Esophagus muscularis mucosa (tissue), 3 donors: Measurements from ENCODE around the gene INPP4B.

Source experiments
- EP300 ChIP-seq: sonication (generic); formaldehyde crosslinking; IDR thresholded peaks from one replicate; pipeline ENCODE4 v1.6.1; 2017; ENCODE audit warnings: antibody characterized with exemption
- TF ChIP-seq, protein P1 (sequence below), 3 experiments: fragments of 200-600 bp in 2 of 3; fragments of 450-650 bp in 1 of 3; sonication (generic) in 2 of 3; IDR thresholded peaks; one replicate each; pipeline ENCODE4 v1.5.1; 2017 to 2019; ENCODE audit warnings: antibody characterized with exemption in 3 of 3, mild to moderate bottlenecking in 2 of 3, moderate library complexity in 1 of 3

DNA sequence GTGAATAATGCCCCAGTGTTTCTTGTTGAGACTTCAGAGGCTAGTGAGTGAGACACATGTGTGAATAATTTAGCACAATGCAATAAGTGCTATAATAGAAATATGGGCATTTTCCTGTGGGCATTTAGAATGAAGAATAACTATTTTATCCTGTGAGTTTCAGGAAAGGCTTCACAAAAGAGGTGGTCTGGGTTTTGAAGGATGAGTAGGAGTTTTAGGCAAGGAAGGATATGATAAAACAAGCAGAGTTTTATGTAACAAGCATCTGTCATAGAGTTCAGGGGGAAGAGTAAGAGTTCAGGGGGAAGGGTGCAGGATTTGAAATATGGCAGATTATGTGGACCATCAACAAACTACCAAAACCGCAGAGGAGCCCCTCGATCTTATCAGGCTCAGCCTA lies 529.2 kb downstream of the INPP4B start:
- TF ChIP-seq, protein P1, sequence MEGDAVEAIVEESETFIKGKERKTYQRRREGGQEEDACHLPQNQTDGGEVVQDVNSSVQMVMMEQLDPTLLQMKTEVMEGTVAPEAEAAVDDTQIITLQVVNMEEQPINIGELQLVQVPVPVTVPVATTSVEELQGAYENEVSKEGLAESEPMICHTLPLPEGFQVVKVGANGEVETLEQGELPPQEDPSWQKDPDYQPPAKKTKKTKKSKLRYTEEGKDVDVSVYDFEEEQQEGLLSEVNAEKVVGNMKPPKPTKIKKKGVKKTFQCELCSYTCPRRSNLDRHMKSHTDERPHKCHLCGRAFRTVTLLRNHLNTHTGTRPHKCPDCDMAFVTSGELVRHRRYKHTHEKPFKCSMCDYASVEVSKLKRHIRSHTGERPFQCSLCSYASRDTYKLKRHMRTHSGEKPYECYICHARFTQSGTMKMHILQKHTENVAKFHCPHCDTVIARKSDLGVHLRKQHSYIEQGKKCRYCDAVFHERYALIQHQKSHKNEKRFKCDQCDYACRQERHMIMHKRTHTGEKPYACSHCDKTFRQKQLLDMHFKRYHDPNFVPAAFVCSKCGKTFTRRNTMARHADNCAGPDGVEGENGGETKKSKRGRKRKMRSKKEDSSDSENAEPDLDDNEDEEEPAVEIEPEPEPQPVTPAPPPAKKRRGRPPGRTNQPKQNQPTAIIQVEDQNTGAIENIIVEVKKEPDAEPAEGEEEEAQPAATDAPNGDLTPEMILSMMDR (IDR thresholded peaks at IDR 0.05): no peak
- no peak for TF ChIP-seq EP300
